GM10266 (cell line): ENCODE data around the gene OLFM4.

ENCODE experiments used
- DNase-seq: peaks from one replicate; pipeline ENCODE4 v3.0.0; 2012; ENCODE audit errors: extremely low spot score
- CTCF ChIP-seq: IDR thresholded peaks from 2 replicates; pipeline ENCODE4 v1.5.1; 2012; ENCODE audit warnings: mild to moderate bottlenecking, low read depth; ENCODE audit not compliant: control insufficient read depth, insufficient read depth; ENCODE audit errors: missing control alignments

The OLFM4 gene

GRCh38 chr13:53014495-53015443, 13.8 kb upstream of the OLFM4 start:
- DNase-seq, result no peak
- no peak for TF ChIP-seq CTCF

- no peak for TF ChIP-seq CTCF
Measured at GRCh38 chr13:53015971-53016370, 12.6 kb upstream of the OLFM4 start.

DNA sequence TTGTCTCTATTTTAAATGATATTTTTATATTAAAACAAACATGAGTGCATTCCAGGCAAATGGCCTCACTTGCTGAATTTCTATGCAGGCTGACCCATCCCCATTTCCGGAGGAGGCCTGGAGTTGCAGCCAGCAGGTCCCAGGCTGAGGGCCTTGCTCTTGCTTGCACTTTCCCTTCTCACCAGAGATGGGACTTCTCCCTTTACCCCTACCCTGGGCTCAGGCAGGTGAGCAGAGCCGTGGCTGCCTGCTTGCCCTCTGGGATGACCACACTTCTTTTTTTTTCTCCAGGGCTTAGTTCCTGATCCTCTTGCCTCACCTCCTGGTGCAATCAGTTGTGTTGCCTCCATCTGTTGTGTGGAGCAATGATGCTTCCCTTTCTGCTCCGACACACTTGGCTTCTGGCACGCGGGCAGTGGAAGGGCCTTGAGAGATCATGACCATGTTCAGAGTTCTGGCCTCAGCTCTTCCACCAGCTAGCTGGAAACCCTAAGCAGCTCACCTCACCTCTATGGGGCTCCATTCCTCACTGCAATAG, 11.1 kb upstream of the OLFM4 start:
- no peak for DNase-seq
- TF ChIP-seq CTCF, result no peak

More at GRCh38 chr13:53015971-53016370, 12.6 kb upstream of the OLFM4 start:
- DNase-seq, result no peak

DNA sequence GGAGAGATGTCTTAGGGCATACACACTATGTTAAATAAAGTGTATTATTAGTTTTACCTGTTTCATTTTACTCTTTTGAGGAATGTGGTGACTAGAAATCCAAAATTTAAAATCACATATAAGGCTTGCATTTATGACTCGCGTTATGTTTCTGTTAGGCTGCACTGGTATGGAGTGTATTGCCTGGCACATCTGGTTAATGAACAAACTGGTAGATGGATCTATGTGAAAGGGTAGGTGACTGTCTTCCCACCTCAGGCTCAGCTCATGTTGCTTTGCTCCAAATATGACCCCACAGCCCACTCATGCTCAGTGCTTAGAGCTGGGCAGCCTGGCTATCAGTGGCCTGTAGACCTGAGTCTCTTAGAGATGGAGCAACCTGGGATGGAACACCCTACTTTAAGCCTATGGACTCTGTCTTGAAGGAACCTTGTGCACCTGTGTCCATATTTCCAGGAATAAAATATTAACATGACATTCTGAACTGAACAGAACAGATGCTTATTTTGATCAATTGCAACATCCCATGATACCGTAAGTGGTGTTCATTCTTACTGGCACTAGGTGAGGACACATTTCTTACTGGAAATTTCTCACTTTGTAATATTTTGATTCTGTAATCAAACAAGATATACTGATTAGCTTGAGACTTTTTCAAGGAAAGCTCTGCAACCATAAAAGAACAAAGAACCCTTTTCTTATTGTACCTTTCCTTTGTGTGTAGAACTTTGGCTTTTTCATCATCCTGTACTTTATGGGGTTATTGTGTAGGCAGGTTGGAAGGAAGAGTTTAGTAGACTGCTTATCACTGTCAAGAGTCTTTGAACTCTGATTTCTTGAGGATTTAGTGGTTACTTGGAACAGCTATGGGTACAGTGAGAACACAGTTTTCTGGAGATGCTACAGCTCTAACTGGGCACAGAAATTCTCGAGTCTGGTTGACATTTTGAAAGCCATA, 9.6 kb upstream of the OLFM4 start:
- TF ChIP-seq CTCF, result no peak
- no peak for DNase-seq

- no peak for DNase-seq
- TF ChIP-seq CTCF, result no peak
Measured at GRCh38 chr13:53020764-53021335, 7.8 kb upstream of the OLFM4 start.

- TF ChIP-seq CTCF, result no peak
- no peak for DNase-seq
Measured at GRCh38 chr13:53023246-53023645, 5.4 kb upstream of the OLFM4 start.
